DLD1 (cell line): ENCODE measurements around the gene LILRB3.
"Not testable (repeated sequence)": the region's sequence is repeated elsewhere in the genome, so short reads cannot be mapped to it uniquely, and the experiment has no call there.

ENCODE experiments used
- in situ Hi-C: cut with HindIII; loops from 2 replicates; pipeline ENCODE4 v1.10.0; 2017; ENCODE audit warnings: low sequenced_read_pairs

The LILRB3 gene

GRCh38 chr19:54214217-54214616 lies 8.6 kb downstream of the LILRB3 start:
- in situ Hi-C loops: not testable (repeated sequence)

DNA sequence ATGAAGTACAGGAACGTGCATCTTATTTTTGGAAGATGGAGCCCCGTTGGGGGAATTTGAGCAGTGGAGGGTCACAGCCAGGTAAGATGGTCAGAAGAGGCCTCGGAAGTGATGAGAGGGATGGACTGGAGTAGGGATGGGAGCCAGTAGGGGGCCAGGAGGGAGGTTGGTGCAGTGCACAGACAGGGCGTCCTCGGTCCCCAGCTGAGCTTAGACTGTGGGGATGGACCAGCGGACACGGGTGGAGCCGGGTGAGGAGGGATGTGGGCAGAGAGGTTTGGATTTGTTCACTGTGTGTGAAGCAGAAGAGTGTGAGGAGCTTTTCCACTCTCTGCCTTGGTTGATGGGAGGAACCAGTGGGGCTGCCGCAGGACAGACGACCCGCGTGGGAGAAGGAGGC lies 11.6 kb downstream of the LILRB3 start:
- in situ Hi-C loops: no loop called here

GRCh38 chr19:54209811-54210494 lies 12.9 kb downstream of the LILRB3 start:
- in situ Hi-C loops: no loop called here

DNA sequence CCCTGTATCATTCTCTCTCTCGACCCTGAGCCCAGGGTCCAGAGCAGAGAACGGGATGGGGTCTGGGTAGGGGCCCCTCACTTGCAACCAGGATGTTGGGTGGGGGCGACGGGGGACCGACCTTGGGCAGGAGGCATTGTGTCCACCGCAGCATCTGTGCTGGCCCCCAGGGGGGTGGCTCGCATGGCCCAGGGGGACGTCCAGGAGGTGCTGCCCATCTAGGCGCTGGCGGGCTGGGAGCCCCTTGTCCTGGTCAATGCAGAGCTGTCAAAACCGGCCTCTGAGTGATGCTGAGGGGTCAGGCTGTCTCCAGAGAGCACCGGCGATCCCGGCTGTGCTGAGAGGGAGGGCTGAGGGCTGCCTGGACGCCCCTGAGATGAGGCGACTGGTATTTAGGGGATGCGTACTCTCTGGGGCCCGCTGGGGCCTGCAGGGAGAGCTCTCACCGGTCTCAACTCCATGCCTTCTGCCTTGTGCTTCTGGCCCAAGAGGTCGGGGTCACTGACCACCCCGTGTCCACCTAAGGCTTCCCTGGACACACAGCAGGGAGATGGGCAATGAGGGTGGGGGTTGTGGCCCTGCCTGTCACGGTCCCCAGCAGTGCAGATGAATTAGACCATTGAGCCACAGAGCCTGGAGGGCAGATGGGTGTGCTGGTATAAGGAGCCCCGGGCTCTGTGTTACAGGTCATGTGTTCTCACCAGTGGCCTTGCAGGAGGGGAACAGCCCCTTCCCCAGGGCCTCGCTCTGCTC lies 13.6 kb downstream of the LILRB3 start:
- in situ Hi-C loops: no loop called here

DNA sequence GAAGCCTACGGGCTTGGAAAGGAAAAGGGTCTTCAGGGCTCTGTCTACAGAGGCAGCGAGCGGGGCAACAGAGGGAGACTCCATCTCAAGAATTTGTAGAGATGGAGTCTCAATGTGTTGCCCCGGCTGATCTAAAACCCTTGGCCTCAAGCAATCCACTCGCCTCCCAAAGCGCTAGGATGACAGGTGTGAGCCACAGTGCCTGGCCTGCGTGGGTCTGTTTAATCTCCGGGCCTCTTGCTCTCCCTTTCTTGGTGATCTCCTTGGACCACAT lies 14.1 kb downstream of the LILRB3 start:
- in situ Hi-C loops: no loop called here

GRCh38 chr19:54207983-54208783 lies 14.6 kb downstream of the LILRB3 start:
- in situ Hi-C loops: no loop called here

DNA sequence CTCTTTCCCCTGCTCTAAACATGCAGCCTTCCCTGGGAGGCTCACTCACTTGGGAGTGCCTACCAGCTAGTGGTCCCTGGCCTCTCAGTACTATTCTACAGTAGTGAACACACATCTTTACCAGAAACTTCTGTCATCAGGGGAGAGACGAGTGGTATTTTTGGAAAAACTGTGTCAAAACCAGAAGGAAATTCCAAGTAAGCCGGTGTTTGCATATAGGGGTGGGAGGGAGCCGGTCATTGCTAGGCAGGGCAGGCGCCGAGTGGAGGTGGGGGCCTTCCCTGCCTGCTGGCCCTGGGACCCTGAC lies 15.2 kb downstream of the LILRB3 start:
- in situ Hi-C loops: no loop called here

- in situ Hi-C loops: not testable (repeated sequence)
Measured at GRCh38 chr19:54207193-54207592, 15.6 kb downstream of the LILRB3 start.

- in situ Hi-C loops: no loop called here
Measured at GRCh38 chr19:54206831-54207177, 16.0 kb downstream of the LILRB3 start.

- in situ Hi-C loops: no loop called here
Measured at GRCh38 chr19:54206030-54206830, 16.6 kb downstream of the LILRB3 start.

GRCh38 chr19:54204767-54205468 lies 17.9 kb downstream of the LILRB3 start:
- in situ Hi-C loops: no loop called here

DNA sequence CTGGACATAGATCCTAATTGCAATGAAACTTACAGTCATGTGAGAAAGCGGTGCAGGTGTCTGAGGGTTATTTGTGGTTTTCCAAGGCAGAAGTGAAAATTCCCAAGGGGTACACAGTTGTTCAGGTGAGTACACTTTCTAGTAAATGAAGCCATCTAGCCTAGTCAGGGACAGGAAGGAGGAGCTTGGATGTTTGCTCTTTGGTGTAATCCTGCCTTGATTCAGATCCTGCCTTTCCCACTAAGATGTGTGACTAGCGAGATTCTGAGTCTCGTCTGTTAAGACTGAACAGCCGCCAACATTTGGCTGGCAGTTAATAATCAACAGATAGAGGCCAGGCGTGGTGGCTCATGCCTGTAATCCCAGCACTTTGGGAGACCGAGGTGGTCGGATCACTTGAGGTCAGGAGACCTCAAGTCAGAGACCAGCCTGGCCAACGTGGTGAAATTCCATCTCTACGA lies 19.6 kb downstream of the LILRB3 start:
- in situ Hi-C loops: no loop called here

GRCh38 chr19:54201980-54202379 lies 20.8 kb downstream of the LILRB3 start:
- in situ Hi-C loops: no loop called here

DNA sequence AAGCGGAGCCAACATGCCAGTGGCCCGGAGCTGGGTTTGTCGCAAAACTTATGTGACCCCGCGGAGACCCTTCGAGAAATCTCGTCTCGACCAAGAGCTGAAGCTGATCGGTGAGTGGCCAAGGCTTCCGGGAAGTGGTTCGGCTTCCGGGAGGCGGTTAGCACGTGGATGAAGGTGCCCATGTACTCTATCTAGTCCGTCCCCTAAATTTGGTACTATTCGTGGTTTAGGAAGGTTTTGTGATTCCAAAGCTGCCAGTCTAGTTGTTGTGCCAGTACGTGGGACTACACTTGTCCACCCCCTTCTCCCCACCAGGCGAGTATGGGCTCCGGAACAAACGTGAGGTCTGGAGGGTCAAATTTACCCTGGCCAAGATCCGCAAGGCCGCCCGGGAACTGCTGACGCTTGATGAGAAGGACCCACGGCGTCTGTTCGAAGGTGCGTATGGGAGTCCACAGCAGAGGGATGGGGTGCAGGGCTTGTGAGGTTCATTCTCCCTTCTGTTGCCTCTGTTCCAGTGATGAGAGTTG lies 21.6 kb downstream of the LILRB3 start:
- in situ Hi-C loops: no loop called here

- in situ Hi-C loops: no loop called here
Measured at GRCh38 chr19:54199401-54199800, 23.4 kb downstream of the LILRB3 start.

GRCh38 chr19:54197121-54197520 lies 25.7 kb downstream of the LILRB3 start:
- in situ Hi-C loops: no loop called here

- in situ Hi-C loops: no loop called here
Measured at GRCh38 chr19:54196536-54196935, 26.3 kb downstream of the LILRB3 start.

GRCh38 chr19:54194463-54194862 lies 28.3 kb downstream of the LILRB3 start:
- in situ Hi-C loops: not testable (repeated sequence)

- in situ Hi-C loops: no loop called here
Measured at GRCh38 chr19:54193011-54193410, 29.8 kb downstream of the LILRB3 start.

- in situ Hi-C loops: no loop called here
Measured at GRCh38 chr19:54191811-54192453, 30.9 kb downstream of the LILRB3 start.
